ENCODE measurements around the gene SAMD11. TPM values are rescaled to one million over a fixed set of nuclear protein-coding genes. Genes with fewer than 3 reads are reported as not detected.
"Not testable (repeated sequence)": the region's sequence is repeated elsewhere in the genome, so short reads cannot be mapped to it uniquely, and the experiment has no call there.

SAMD11 gene
- total RNA-seq, 2 experiments from 2014 or later, result 0.06 TPM; not detected in 1

DNA sequence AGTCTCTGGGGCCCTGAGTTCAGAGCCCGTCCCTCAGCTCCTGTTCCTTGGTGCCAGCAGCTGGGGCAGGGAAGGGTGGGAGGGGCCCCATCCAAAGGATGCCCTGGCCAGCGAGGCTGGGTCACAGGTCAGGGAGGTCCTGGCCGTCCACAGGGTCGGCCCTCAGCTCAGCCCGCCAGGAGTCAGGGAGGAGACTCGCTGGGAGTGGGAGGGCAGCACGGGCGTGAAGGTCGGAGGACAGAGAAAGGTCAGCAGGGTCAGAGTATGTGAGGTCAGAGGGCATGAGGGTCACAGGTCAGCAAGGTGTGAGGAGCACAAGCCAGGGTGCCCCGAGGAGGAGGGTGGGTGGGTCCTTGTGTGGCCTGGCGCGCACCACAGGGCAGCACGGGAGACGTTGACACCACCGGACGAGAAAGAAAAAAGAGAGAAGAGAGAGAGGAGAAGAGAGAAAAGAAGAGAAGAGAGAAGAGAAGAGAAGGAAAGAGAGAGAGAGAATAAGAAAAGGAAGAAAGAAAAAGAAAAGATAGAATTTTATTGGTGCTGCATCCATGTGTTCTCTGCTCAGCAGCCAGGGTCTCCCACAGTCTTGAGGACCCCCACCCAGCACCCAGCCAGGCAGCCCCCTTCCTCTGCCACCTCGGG is 51.1 kb downstream of the SAMD11 start:
- no peak overlapping the region for H2AFZ ChIP-seq (ENCODE audit: low read length)
- DNase-seq (ENCODE audit: low spot score), result no peak
- H3K4me3 ChIP-seq (ENCODE audit: low read depth, low read length, poor library complexity, severe bottlenecking), result no peak overlapping the region
- TF ChIP-seq, protein P1, sequence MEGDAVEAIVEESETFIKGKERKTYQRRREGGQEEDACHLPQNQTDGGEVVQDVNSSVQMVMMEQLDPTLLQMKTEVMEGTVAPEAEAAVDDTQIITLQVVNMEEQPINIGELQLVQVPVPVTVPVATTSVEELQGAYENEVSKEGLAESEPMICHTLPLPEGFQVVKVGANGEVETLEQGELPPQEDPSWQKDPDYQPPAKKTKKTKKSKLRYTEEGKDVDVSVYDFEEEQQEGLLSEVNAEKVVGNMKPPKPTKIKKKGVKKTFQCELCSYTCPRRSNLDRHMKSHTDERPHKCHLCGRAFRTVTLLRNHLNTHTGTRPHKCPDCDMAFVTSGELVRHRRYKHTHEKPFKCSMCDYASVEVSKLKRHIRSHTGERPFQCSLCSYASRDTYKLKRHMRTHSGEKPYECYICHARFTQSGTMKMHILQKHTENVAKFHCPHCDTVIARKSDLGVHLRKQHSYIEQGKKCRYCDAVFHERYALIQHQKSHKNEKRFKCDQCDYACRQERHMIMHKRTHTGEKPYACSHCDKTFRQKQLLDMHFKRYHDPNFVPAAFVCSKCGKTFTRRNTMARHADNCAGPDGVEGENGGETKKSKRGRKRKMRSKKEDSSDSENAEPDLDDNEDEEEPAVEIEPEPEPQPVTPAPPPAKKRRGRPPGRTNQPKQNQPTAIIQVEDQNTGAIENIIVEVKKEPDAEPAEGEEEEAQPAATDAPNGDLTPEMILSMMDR (conservative IDR thresholded peaks at IDR 0.05; ENCODE audit: low read length), result no peak
- no peaks in the 10 kb centered on the region for H3K9me2 ChIP-seq (ENCODE audit: insufficient read depth, low read length)
- no peak overlapping the region for H3K4me2 ChIP-seq (ENCODE audit: low read length)
- H3K36me3 ChIP-seq (ENCODE audit: insufficient read depth, low read length), result no peaks in the 10 kb centered on the region
- intact Hi-C loops (cut with micrococcal nuclease; ENCODE audit: unreplicated experiment), result no loop called here
- H4K20me1 ChIP-seq (ENCODE audit: insufficient read depth, low read length), result no peaks in the 10 kb centered on the region; the same call in 1 of the 2 replicates
- CTCF ChIA-PET (ENCODE audit: unreplicated experiment), result interaction anchor here (0.6 kb wide), 1 partner anchor 16 kb away, joined by 3 read pairs; the partner anchor contains the start of gene NOC2L
- no peaks in the 10 kb centered on the region for H3K79me2 ChIP-seq (ENCODE audit: insufficient read depth, low read depth, low read length)
- H3K9me3 ChIP-seq (ENCODE audit: low read length), result no peaks in the 10 kb centered on the region
- POLR2A ChIA-PET, result no interaction called here
- H3K27ac ChIP-seq (ENCODE audit: low read depth, low read length, poor library complexity, severe bottlenecking), result no peak overlapping the region
- BruUV-seq (replicated peaks), result no TSS peak
- no peaks in the 10 kb centered on the region for H3K4me1 ChIP-seq (ENCODE audit: insufficient read depth, low read length, poor library complexity, severe bottlenecking)

- CTCF ChIA-PET (ENCODE audit: unreplicated experiment), result no interaction called here
- no peaks in the 10 kb centered on the region for H3K9me2 ChIP-seq (ENCODE audit: insufficient read depth, low read length)
- no peak for DNase-seq (ENCODE audit: low spot score)
- no peak overlapping the region for H3K4me2 ChIP-seq (ENCODE audit: low read length)
- no peaks in the 10 kb centered on the region; the same call in 1 of the 2 replicates for H4K20me1 ChIP-seq (ENCODE audit: insufficient read depth, low read length)
- no peaks in the 10 kb centered on the region for H3K9me3 ChIP-seq (ENCODE audit: low read length)
- POLR2A ChIA-PET, result no interaction called here
- no peak overlapping the region for H2AFZ ChIP-seq (ENCODE audit: low read length)
- intact Hi-C loops (cut with micrococcal nuclease; ENCODE audit: unreplicated experiment), result no loop called here
- no peak overlapping the region for H3K27ac ChIP-seq (ENCODE audit: low read depth, low read length, poor library complexity, severe bottlenecking)
- H3K79me2 ChIP-seq (ENCODE audit: insufficient read depth, low read depth, low read length), result no peaks in the 10 kb centered on the region
- H3K36me3 ChIP-seq (ENCODE audit: insufficient read depth, low read length), result no peaks in the 10 kb centered on the region
- H3K4me3 ChIP-seq (ENCODE audit: low read depth, low read length, poor library complexity, severe bottlenecking), result no peak overlapping the region
- TF ChIP-seq EZH2phosphoT487 (IDR thresholded peaks at IDR 0.05; ENCODE audit: borderline replicate concordance, low read depth, low read length), result no peak
- TF ChIP-seq, protein P1 (conservative IDR thresholded peaks at IDR 0.05; ENCODE audit: low read length), result no peak
- BruUV-seq (replicated peaks), result no TSS peak
- H3K4me1 ChIP-seq (ENCODE audit: insufficient read depth, low read length, poor library complexity, severe bottlenecking), result no peaks in the 10 kb centered on the region
Measured at GRCh38 chr1:975365-975764, 51.6 kb downstream of the SAMD11 start.

DNA sequence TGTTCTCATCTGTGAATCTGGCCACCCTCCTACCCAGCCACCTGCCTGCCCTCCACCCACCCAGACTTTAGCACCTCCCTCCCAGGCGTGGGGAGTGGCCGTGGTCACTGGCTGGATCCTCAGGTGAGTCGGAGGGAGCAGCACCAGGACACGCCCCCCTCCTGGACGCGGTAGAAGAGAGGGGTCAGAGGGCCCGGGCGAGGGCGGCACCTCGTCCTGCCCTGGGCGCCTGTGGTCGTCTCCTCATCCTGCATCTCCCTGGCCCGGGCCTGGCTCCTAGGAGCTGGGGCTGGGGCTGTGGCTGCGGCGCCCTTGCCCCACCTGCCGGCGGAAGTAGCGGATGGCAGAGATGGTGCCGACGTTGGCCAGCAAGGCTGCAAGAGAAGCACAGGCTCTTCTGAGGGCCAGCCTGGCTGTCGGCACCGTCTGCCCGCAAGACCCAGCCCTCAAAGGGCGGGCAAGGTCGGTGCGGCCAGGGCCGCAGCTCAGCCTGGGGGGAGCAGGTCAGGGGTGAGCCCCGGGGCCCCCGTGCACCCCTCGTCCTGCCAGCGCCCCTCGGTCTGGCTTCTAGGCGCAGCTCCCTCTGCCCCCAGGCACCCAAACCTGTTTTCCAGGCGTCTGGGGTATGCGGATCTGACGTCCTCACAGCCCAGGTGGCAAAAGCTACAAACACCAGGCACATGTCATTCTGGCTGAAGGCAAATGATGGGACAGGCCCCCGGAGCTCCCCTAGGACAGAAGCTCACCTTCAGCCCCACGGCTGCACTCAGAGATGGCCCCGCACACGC is 52.4 kb downstream of the SAMD11 start:
- no TSS peak for BruUV-seq (replicated peaks)
- no peak overlapping the region for H2AFZ ChIP-seq (ENCODE audit: low read length)
- no peak overlapping the region for H3K4me3 ChIP-seq (ENCODE audit: low read depth, low read length, poor library complexity, severe bottlenecking)

GRCh38 chr1:976791-977190 is 53.1 kb downstream of the SAMD11 start:
- H3K36me3 ChIP-seq (ENCODE audit: insufficient read depth, low read length); H4K20me1 ChIP-seq (ENCODE audit: insufficient read depth, low read length); H3K79me2 ChIP-seq (ENCODE audit: insufficient read depth, low read depth, low read length); BruUV-seq (replicated peaks); H3K4me3 ChIP-seq (ENCODE audit: low read depth, low read length, poor library complexity, severe bottlenecking); CTCF ChIA-PET (ENCODE audit: unreplicated experiment); H3K4me2 ChIP-seq (ENCODE audit: low read length); H3K9me3 ChIP-seq (ENCODE audit: low read length); DNase-seq (ENCODE audit: low spot score); H2AFZ ChIP-seq (ENCODE audit: low read length); H3K27ac ChIP-seq (ENCODE audit: low read depth, low read length, poor library complexity, severe bottlenecking); H3K9me2 ChIP-seq (ENCODE audit: insufficient read depth, low read length); H3K4me1 ChIP-seq (ENCODE audit: insufficient read depth, low read length, poor library complexity, severe bottlenecking); POLR2A ChIA-PET: not testable (repeated sequence)
- intact Hi-C loops (cut with micrococcal nuclease; ENCODE audit: unreplicated experiment), result loop anchor here (1.0 kb wide), 1 partner anchor 72 kb away; no protein-coding TSS in a partner anchor

More for the DNA sequence above, 52.4 kb downstream of the SAMD11 start:
- Histone ChIP-seq H3K79me2 (ENCODE audit: insufficient read depth, low read depth, low read length) (no peaks in the 10 kb centered on the region), H3K9me2 (ENCODE audit: insufficient read depth, low read length) (no peaks in the 10 kb centered on the region), H3K4me2 (ENCODE audit: low read length) (no peak overlapping the region), H3K27ac (ENCODE audit: low read depth, low read length, poor library complexity, severe bottlenecking) (no peak overlapping the region), H3K4me1 (ENCODE audit: insufficient read depth, low read length, poor library complexity, severe bottlenecking) (no peaks in the 10 kb centered on the region), H3K9me3 (ENCODE audit: low read length) (no peaks in the 10 kb centered on the region), H3K36me3 (ENCODE audit: insufficient read depth, low read length) (no peaks in the 10 kb centered on the region), H4K20me1 (ENCODE audit: insufficient read depth, low read length) (no peaks in the 10 kb centered on the region; the same call in 1 of the 2 replicates)
- peak; percentile 58 for DNase-seq (ENCODE audit: low spot score)
- intact Hi-C loops (cut with micrococcal nuclease; ENCODE audit: unreplicated experiment), result loop anchor here (1.0 kb wide), 1 partner anchor 72 kb away; no protein-coding TSS in a partner anchor
- ChIA-PET CTCF (ENCODE audit: unreplicated experiment) (no interaction called here), POLR2A (no interaction called here)
- TF ChIP-seq EZH2phosphoT487 (IDR thresholded peaks at IDR 0.05; ENCODE audit: borderline replicate concordance, low read depth, low read length), result no peak
- TF ChIP-seq, protein P1 (conservative IDR thresholded peaks at IDR 0.05; ENCODE audit: low read length), result peak; percentile 68

Data from OCI-LY7 (cell line).